ENCODE results near the gene PPARGC1A. TPM values are rescaled to one million over a fixed set of nuclear protein-coding genes. Genes with fewer than 3 reads are reported as not detected.

Gene PPARGC1A
- polyA plus RNA-seq, 2 donors = 0.49 to 0.55 TPM

DNA sequence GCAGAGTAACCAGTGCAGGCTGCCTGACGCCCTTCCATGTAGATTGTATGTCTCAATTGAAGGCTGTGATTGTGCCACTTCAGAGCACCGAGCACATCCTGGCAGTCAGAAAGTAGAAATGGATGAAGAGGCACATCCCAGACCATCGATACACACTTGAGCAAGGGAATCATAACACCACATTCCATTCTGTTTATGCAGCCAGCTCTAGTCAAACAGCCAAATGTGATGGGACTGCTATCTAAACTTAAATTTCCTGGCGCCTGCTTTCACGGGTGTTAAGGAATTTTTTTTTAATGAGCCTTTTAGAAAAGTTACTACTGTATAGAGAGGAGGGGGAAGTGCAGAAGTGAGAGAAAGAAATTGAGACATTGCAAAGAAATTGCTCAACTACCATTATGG lies 84.4 kb downstream of the PPARGC1A start:
- H3K4me3 ChIP-seq (ENCODE audit: low read depth in 1 of 2, low read length in 2 of 2) = no peak overlapping the region
- no peaks in the 10 kb centered on the region for H3K27me3 ChIP-seq (ENCODE audit: control insufficient read depth in 1 of 2, insufficient read depth in 2 of 2, low read length in 2 of 2)
- H3K9me3 ChIP-seq (ENCODE audit: control insufficient read depth in 2 of 2, insufficient read depth in 1 of 2, low read depth in 1 of 2, low read length in 1 of 2) = no peaks in the 10 kb centered on the region
- WGBS, 2 donors = 70 to 78% methylated on average over 5 of the region's 5 CpGs
- no peak overlapping the region for H3K27ac ChIP-seq (ENCODE audit: low read depth in 2 of 2, low read length in 1 of 2)
- no peaks in the 10 kb centered on the region for H3K36me3 ChIP-seq (ENCODE audit: control insufficient read depth in 2 of 2, insufficient read depth in 2 of 2, low read length in 1 of 2)
- H3K4me1 ChIP-seq (ENCODE audit: control insufficient read depth in 2 of 2, insufficient read depth in 2 of 2, low read length in 1 of 2) = no peaks in the 10 kb centered on the region

DNA sequence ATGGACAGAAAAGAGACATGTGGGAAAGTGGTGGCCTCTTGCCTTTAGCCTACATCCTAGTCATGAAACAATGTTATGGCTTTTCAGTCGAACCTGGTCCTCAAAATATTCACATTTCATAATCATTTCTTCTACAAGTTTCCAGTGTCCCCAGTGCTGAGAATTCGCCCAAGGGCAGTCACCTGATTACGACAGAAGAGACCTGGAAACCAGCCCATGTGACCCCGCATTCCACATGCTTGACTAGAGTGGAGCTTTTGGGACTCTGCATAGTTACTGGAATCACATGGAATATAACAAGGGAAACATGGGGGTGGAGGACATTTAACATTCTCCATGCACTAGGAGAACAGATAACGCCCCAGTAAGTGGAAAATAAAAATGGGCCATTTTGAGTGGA lies 100.1 kb downstream of the PPARGC1A start:
- no peaks in the 10 kb centered on the region for H3K27me3 ChIP-seq (ENCODE audit: control insufficient read depth in 1 of 2, insufficient read depth in 2 of 2, low read length in 2 of 2)
- no peaks in the 10 kb centered on the region for H3K4me1 ChIP-seq (ENCODE audit: control insufficient read depth in 2 of 2, insufficient read depth in 2 of 2, low read length in 1 of 2)
- no peaks in the 10 kb centered on the region for H3K9me3 ChIP-seq (ENCODE audit: control insufficient read depth in 2 of 2, insufficient read depth in 1 of 2, low read depth in 1 of 2, low read length in 1 of 2)
- no peak overlapping the region for H3K27ac ChIP-seq (ENCODE audit: low read depth in 2 of 2, low read length in 1 of 2)
- H3K4me3 ChIP-seq (ENCODE audit: low read depth in 1 of 2, low read length in 2 of 2) = no peak overlapping the region
- no peaks in the 10 kb centered on the region for H3K36me3 ChIP-seq (ENCODE audit: control insufficient read depth in 2 of 2, insufficient read depth in 2 of 2, low read length in 1 of 2)
- 73 to 80% methylated on average over 5 of the region's 5 CpGs for WGBS, 2 donors

DNA sequence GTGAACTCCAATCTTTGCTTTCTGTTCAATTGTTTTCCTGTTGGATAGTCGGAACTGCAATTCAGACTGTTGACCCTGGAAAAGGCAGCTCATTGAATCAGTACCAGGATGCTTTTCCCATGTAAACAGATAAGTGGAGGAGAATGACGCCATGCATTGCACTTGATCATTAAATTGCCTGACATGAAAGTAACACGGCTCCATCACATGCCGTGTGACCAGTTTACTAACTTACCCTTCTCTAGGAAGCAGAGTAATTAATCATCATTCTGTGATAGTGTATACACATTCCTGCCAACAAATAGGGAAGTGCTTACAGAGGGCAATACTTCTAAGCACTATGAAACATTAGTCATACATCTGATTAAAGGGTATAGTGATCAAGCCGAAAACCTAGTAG lies 101.4 kb downstream of the PPARGC1A start:
- H3K4me1 ChIP-seq (ENCODE audit: control insufficient read depth in 2 of 2, insufficient read depth in 2 of 2, low read length in 1 of 2) = no peaks in the 10 kb centered on the region
- 14 to 22% methylated on average over 5 of the region's 5 CpGs for WGBS, 2 donors
- no peak overlapping the region for H3K27ac ChIP-seq (ENCODE audit: low read depth in 2 of 2, low read length in 1 of 2)
- H3K9me3 ChIP-seq (ENCODE audit: control insufficient read depth in 2 of 2, insufficient read depth in 1 of 2, low read depth in 1 of 2, low read length in 1 of 2) = no peaks in the 10 kb centered on the region
- no peak overlapping the region for H3K4me3 ChIP-seq (ENCODE audit: low read depth in 1 of 2, low read length in 2 of 2)
- no peaks in the 10 kb centered on the region for H3K36me3 ChIP-seq (ENCODE audit: control insufficient read depth in 2 of 2, insufficient read depth in 2 of 2, low read length in 1 of 2)
- no peaks in the 10 kb centered on the region for H3K27me3 ChIP-seq (ENCODE audit: control insufficient read depth in 1 of 2, insufficient read depth in 2 of 2, low read length in 2 of 2)

DNA sequence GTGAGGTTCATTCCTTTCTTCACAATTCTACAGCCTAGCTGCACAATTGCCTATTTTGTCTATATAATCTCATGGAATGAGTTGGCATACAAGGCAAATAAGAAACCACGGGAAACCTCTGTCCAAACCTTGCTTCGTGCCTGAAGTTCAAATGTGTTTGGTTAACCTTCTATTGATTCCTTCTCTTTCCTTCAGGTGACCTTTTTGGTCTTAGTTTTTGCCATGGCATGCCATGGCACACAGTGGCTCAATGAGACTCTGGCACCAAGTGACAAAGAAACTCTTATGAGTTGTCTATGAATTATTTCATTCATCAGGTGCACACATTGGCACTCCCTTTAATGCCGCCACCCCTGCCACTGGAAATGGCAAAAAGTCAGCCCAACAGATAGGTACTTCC lies 101.8 kb downstream of the PPARGC1A start:
- H3K4me1 ChIP-seq (ENCODE audit: control insufficient read depth in 2 of 2, insufficient read depth in 2 of 2, low read length in 1 of 2) = no peaks in the 10 kb centered on the region
- WGBS, 2 donors = 56 to 81% methylated on average over 3 of the region's 3 CpGs
- no peaks in the 10 kb centered on the region for H3K9me3 ChIP-seq (ENCODE audit: control insufficient read depth in 2 of 2, insufficient read depth in 1 of 2, low read depth in 1 of 2, low read length in 1 of 2)
- H3K27ac ChIP-seq (ENCODE audit: low read depth in 2 of 2, low read length in 1 of 2) = no peak overlapping the region
- no peaks in the 10 kb centered on the region for H3K27me3 ChIP-seq (ENCODE audit: control insufficient read depth in 1 of 2, insufficient read depth in 2 of 2, low read length in 2 of 2)
- H3K36me3 ChIP-seq (ENCODE audit: control insufficient read depth in 2 of 2, insufficient read depth in 2 of 2, low read length in 1 of 2) = no peaks in the 10 kb centered on the region
- H3K4me3 ChIP-seq (ENCODE audit: low read depth in 1 of 2, low read length in 2 of 2) = no peak overlapping the region

DNA sequence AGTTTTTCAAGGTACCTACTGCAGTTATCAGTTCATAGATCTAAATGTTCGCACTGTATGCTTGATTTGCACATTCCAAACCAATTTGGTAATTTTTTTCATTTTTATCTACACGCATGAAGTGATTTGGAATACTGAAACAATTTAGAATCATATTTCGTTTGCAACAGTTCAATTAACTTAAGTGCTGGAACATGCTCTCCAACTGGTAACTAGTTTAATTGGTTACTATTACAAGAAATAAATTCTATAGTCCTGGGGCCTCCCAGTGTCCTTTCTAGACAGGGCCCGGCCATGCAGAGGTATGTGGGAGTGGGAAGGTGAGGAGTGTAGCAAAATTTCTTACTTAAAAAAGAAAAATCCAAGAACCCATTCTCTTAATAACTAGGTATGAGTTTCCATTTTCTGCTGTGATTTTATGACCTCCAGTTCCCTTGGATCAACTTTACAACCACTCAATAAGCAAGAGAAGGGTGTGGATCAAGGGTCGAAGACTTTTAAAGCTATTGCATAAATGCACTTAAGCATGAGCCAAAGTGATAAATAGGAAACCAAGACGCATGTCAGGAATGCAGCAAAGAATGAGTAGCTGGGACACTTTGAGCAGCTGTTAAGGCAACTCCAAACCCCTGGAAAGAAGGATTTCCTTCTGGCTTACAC lies 106.9 kb downstream of the PPARGC1A start:
- Histone ChIP-seq H3K27me3 (ENCODE audit: control insufficient read depth in 1 of 2, insufficient read depth in 2 of 2, low read length in 2 of 2) (no peaks in the 10 kb centered on the region), H3K36me3 (ENCODE audit: control insufficient read depth in 2 of 2, insufficient read depth in 2 of 2, low read length in 1 of 2) (no peaks in the 10 kb centered on the region)
- WGBS, 2 donors = 65 to 74% methylated on average over 6 of the region's 6 CpGs

DNA sequence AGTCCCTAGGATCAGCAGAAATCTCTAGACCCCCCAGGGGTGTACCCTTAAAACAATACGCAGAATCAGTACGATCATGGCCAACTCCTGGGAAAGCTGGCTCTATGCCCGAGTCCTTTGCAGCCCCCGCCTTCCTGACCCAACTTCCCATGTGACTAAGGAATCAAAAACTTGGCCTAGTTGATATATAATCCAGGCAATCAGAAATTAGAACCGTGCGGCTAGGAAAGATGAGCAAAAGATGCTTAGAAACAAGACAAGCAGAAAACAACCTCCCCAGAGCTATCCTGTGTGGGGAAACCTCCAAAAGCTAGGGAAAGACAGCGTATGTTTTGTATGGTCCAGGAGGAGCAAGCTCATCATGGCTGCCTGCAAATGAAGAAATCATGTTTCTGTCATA lies 110.0 kb downstream of the PPARGC1A start:
- Histone ChIP-seq H3K36me3 (ENCODE audit: control insufficient read depth in 2 of 2, insufficient read depth in 2 of 2, low read length in 1 of 2) (no peaks in the 10 kb centered on the region), H3K27me3 (ENCODE audit: control insufficient read depth in 1 of 2, insufficient read depth in 2 of 2, low read length in 2 of 2) (no peaks in the 10 kb centered on the region), H3K27ac (ENCODE audit: low read depth in 2 of 2, low read length in 1 of 2) (no peak overlapping the region), H3K4me3 (ENCODE audit: low read depth in 1 of 2, low read length in 2 of 2) (no peak overlapping the region), H3K9me3 (ENCODE audit: control insufficient read depth in 2 of 2, insufficient read depth in 1 of 2, low read depth in 1 of 2, low read length in 1 of 2) (no peaks in the 10 kb centered on the region), H3K4me1 (ENCODE audit: control insufficient read depth in 2 of 2, insufficient read depth in 2 of 2, low read length in 1 of 2) (no peaks in the 10 kb centered on the region)
- WGBS, 2 donors = 69 to 79% methylated on average over 7 of the region's 7 CpGs

More for the DNA sequence above, 106.9 kb downstream of the PPARGC1A start:
- H3K4me1 ChIP-seq (ENCODE audit: control insufficient read depth in 2 of 2, insufficient read depth in 2 of 2, low read length in 1 of 2) = no peaks in the 10 kb centered on the region
- no peaks in the 10 kb centered on the region for H3K9me3 ChIP-seq (ENCODE audit: control insufficient read depth in 2 of 2, insufficient read depth in 1 of 2, low read depth in 1 of 2, low read length in 1 of 2)
- H3K4me3 ChIP-seq (ENCODE audit: low read depth in 1 of 2, low read length in 2 of 2) = no peak overlapping the region
- H3K27ac ChIP-seq (ENCODE audit: low read depth in 2 of 2, low read length in 1 of 2) = no peak overlapping the region

DNA sequence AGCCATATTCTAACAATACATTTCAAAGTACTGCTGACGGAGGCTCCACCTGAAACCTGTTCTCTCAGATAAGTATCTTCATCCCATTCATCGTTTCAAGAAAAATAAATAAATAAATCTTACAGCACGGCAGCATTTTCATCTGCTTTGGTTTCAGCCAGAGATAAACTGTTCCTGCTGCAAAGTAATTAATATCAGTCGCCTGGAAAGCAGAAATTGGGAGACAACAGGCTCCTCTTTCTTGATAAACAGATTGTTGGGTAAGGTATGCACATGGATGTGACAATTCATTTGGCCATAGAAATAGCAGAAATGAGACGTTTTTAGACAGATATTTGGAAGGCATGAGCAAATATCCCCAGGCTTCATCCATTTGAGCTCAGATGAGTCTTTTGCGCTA lies 110.4 kb downstream of the PPARGC1A start:
- no peak overlapping the region for H3K4me3 ChIP-seq (ENCODE audit: low read depth in 1 of 2, low read length in 2 of 2)
- 56 to 68% methylated on average over 6 of the region's 6 CpGs for WGBS, 2 donors
- no peaks in the 10 kb centered on the region for H3K9me3 ChIP-seq (ENCODE audit: control insufficient read depth in 2 of 2, insufficient read depth in 1 of 2, low read depth in 1 of 2, low read length in 1 of 2)
- no peaks in the 10 kb centered on the region for H3K36me3 ChIP-seq (ENCODE audit: control insufficient read depth in 2 of 2, insufficient read depth in 2 of 2, low read length in 1 of 2)
- no peaks in the 10 kb centered on the region for H3K27me3 ChIP-seq (ENCODE audit: control insufficient read depth in 1 of 2, insufficient read depth in 2 of 2, low read length in 2 of 2)
- H3K27ac ChIP-seq (ENCODE audit: low read depth in 2 of 2, low read length in 1 of 2) = no peak overlapping the region
- no peaks in the 10 kb centered on the region for H3K4me1 ChIP-seq (ENCODE audit: control insufficient read depth in 2 of 2, insufficient read depth in 2 of 2, low read length in 1 of 2)

DNA sequence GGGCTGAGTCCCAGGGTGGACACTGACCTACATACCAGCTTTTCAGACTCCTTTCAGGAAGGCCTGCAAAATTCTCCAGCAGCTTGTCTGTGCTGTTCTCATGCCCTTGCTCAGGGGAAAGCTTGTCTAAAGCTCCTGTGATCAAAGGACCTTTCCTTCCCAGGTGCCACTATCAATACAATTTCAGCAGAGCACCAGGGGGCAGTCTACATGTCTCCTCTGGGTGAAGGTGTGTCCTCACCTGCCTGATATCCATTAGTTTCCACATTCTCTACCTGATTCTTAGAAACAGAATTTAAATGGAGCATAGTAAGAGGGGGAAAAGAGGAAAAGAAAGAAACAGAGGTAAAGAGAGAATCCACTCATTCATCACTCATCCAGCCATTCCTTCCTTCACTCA lies 114.2 kb downstream of the PPARGC1A start:
- H3K4me3 ChIP-seq (ENCODE audit: low read depth in 1 of 2, low read length in 2 of 2) = no peak overlapping the region
- H3K27ac ChIP-seq (ENCODE audit: low read depth in 2 of 2, low read length in 1 of 2) = no peak overlapping the region
- H3K4me1 ChIP-seq (ENCODE audit: control insufficient read depth in 2 of 2, insufficient read depth in 2 of 2, low read length in 1 of 2) = no peaks in the 10 kb centered on the region
- H3K36me3 ChIP-seq (ENCODE audit: control insufficient read depth in 2 of 2, insufficient read depth in 2 of 2, low read length in 1 of 2) = no peaks in the 10 kb centered on the region
- no peaks in the 10 kb centered on the region for H3K27me3 ChIP-seq (ENCODE audit: control insufficient read depth in 1 of 2, insufficient read depth in 2 of 2, low read length in 2 of 2)
- H3K9me3 ChIP-seq (ENCODE audit: control insufficient read depth in 2 of 2, insufficient read depth in 1 of 2, low read depth in 1 of 2, low read length in 1 of 2) = no peaks in the 10 kb centered on the region

DNA sequence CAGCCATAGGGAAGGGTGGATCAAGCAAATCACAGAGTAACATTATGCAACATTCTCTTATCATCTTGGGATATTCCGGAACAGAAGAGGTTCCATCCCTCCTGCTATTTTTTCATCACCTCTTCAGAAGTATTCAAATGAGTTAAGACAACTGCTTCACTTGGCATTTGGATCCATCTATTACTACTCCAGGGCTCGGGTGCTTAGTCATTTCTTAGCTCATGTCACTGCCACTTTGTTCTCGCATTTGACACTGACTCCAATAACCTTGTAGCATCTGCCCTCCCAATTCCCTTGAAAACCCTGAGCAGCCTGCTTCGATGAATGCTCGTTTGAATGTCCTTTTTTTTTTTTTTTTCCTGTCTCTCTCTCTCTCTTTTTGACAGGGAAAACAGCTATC lies 114.9 kb downstream of the PPARGC1A start:
- WGBS, 2 donors = 73% methylated on average over 5 of the region's 5 CpGs
- Histone ChIP-seq H3K27ac (ENCODE audit: low read depth in 2 of 2, low read length in 1 of 2) (no peak overlapping the region), H3K4me1 (ENCODE audit: control insufficient read depth in 2 of 2, insufficient read depth in 2 of 2, low read length in 1 of 2) (no peaks in the 10 kb centered on the region), H3K4me3 (ENCODE audit: low read depth in 1 of 2, low read length in 2 of 2) (no peak overlapping the region), H3K36me3 (ENCODE audit: control insufficient read depth in 2 of 2, insufficient read depth in 2 of 2, low read length in 1 of 2) (no peaks in the 10 kb centered on the region), H3K27me3 (ENCODE audit: control insufficient read depth in 1 of 2, insufficient read depth in 2 of 2, low read length in 2 of 2) (no peaks in the 10 kb centered on the region), H3K9me3 (ENCODE audit: control insufficient read depth in 2 of 2, insufficient read depth in 1 of 2, low read depth in 1 of 2, low read length in 1 of 2) (no peaks in the 10 kb centered on the region)

DNA sequence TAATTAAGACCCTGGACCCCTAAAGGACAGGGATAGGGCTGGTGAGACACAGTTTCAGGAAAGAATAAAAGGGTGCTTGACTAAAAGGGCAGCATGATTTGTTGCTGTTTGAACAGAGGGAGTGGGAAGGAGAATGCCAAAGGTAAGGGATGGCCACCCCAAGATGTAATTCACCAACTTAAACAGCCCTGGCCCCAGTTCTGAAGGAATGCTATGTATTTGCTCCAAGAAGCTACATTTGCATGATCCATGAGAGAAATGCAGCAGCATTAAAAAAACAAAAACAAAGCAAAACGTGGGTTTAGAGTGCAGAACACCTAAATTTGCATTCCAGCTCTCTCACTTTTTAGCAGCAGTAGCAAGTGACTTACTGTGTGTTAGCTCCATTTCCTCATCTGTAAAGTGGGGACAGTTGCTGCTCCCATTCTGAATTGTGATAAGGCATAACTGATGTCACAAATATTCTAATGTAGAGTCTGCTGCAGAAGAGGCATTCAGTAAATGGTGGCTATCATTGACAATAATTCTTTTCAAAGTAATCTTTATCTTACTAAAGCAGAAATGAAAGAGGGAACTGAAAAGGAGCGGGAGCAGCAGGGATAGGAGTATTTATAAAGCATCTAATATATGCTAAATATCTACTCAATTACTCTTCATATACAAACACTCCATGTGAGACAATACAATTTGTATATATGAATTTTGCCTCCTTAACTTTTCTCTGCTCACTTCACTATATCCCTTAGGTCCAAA lies 115.8 kb downstream of the PPARGC1A start:
- H3K4me1 ChIP-seq (ENCODE audit: control insufficient read depth in 2 of 2, insufficient read depth in 2 of 2, low read length in 1 of 2) = no peaks in the 10 kb centered on the region
- H3K27me3 ChIP-seq (ENCODE audit: control insufficient read depth in 1 of 2, insufficient read depth in 2 of 2, low read length in 2 of 2) = no peaks in the 10 kb centered on the region
- H3K4me3 ChIP-seq (ENCODE audit: low read depth in 1 of 2, low read length in 2 of 2) = no peak overlapping the region
- H3K27ac ChIP-seq (ENCODE audit: low read depth in 2 of 2, low read length in 1 of 2) = no peak overlapping the region
- WGBS, 2 donors = 58 to 69% methylated on average over 2 of the region's 2 CpGs
- H3K36me3 ChIP-seq (ENCODE audit: control insufficient read depth in 2 of 2, insufficient read depth in 2 of 2, low read length in 1 of 2) = no peaks in the 10 kb centered on the region
- H3K9me3 ChIP-seq (ENCODE audit: control insufficient read depth in 2 of 2, insufficient read depth in 1 of 2, low read depth in 1 of 2, low read length in 1 of 2) = no peaks in the 10 kb centered on the region

Data from esophagus (tissue), 2 donors.